HG03045 (cell line): ENCODE measurements around the gene AGBL3.

Experiments used
- ATAC-seq: cut with Tn5 transposase; IDR thresholded peaks from one replicate; pipeline ENCODE4 v1.9.1; 2021; ENCODE audit warnings: mild to moderate bottlenecking, moderate library complexity; ENCODE audit not compliant: unreplicated experiment

Gene AGBL3

DNA sequence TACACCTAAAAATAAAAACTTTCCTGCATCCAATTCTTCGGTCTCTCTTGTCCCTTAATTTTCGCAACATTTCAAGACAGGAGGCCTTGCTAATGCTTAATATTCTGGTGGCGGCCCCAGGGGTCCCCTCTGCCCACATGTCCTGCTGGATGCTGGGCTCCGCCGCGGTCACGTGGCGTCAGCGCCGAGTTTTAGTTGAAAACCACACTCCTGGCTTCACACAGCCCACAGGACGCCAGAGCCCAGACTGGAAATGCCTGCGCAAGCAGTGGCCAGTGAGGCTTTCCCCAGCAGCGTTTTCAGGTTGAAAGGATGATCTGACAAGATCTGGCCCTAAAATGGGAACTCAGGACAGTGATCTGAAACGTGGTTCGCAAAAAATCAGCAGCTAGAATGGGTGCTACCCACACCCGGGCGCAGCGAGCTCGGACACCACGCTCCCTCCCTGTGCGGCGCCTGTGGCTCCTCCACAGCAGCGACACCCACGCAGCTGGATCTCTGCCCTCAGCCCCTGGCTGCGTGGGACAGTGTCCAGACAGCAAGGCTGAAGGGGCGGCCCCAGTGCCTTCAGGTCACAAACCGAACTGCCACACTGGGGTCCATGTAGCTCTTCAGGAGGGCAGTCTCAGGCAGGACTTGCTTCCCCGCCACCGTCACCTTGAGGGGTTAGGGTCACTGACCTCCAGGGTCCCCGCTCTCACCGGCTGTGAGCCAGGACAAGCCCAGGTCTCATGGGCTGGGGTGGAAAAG is 195.8 kb downstream of the AGBL3 start:
- no peak for ATAC-seq

DNA sequence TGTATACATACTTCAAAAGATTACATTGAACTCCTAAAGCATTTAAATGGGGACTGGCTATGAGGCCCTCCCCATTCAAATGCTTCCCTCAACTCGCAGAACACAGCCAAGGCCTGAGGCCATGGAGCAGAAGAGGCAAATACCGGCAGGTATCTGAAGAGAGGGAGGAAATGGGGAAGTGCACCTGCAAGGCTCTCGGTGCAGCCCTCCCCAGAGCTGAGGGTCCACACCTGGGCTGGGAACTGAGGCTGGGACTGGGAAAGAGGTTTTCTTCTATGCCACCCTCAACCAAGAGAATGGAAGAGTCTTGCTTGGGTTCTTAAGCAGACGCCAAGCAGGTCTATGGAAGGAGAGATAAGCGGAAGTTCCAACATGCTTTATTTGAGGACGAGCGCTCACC is 197.2 kb downstream of the AGBL3 start:
- no peak for ATAC-seq

DNA sequence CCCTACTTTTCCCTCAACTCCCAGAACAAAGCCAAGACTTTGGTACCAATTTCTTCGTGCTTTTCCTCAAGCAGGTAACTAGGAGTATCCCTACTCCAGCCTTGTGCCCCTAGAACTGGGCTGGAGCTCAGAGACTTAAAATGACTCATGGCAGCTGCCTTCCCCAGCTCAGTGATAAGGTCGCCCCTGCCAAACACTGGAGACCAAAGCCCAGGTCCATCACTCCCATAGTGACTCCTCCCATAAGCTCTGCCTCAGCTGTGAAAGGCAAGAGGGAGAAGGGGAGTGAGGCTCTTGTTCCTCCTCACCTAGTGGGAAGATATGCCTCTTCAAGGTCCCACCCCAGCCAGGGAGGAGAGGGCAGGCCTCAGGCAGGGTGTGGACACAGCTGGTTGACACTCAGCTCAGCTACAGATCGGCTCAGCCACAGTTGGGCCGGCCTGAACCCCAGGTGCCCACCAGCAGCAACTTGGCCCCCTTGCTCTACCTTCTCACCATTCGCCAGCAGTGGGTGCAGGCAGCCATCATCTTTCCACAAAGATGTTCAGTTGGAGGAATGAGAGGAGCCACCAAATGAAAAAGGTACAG is 198.0 kb downstream of the AGBL3 start:
- no peak for ATAC-seq
